Mesothelial cell of epicardium (in vitro differentiated cells): ENCODE data around the gene MYO1D. TPM values are rescaled to one million over a fixed set of nuclear protein-coding genes. Genes with fewer than 3 reads are reported as not detected.
A peak's percentile ranks its signal among the peaks of the same experiment; 100 is the strongest.
"Not testable (repeated sequence)": the region's sequence is repeated elsewhere in the genome, so short reads cannot be mapped to it uniquely, and the experiment has no call there.

Experiments used
- DNase-seq, 2 experiments: peaks; one replicate each; pipeline ENCODE4 v3.0.0; 2021; ENCODE audit warnings: low spot score in 2 of 2; ENCODE audit not compliant: unreplicated experiment in 2 of 2
- H3K27ac Mint-ChIP-seq: 2 replicates; pipeline ENCODE4 v1.8.0; 2021; ENCODE audit warnings: mixed read lengths
- H3K27me3 Mint-ChIP-seq: 2 replicates; pipeline ENCODE4 v1.8.0; 2021; ENCODE audit warnings: low read depth, mixed read lengths
- H3K36me3 Mint-ChIP-seq: 2 replicates; pipeline ENCODE4 v1.8.0; 2021; ENCODE audit warnings: mixed read lengths
- H3K4me1 Mint-ChIP-seq: 2 replicates; pipeline ENCODE4 v1.8.0; 2021; ENCODE audit warnings: mixed read lengths
- H3K4me3 Mint-ChIP-seq: 2 replicates; pipeline ENCODE4 v1.8.0; 2021; ENCODE audit warnings: mild to moderate bottlenecking, moderate library complexity, mixed read lengths
- H3K9me3 Mint-ChIP-seq: 2 replicates; pipeline ENCODE4 v1.8.0; 2021; ENCODE audit warnings: mixed read lengths
- total RNA-seq: library from RNA; stranded (reverse); gene quantifications from 3 replicates; pipeline ENCODE4 v1.2.1, GENCODE V29; 2021
- TF ChIP-seq, protein P1 (sequence below): fragments of 200-600 bp; sonication (generic); IDR thresholded peaks from one replicate; pipeline ENCODE4 v1.5.0; 2021; ENCODE audit warnings: antibody characterized with exemption; ENCODE audit not compliant: unreplicated experiment

MYO1D gene
- total RNA-seq, 1 donor from 2014 or later, result 48.6 TPM

DNA sequence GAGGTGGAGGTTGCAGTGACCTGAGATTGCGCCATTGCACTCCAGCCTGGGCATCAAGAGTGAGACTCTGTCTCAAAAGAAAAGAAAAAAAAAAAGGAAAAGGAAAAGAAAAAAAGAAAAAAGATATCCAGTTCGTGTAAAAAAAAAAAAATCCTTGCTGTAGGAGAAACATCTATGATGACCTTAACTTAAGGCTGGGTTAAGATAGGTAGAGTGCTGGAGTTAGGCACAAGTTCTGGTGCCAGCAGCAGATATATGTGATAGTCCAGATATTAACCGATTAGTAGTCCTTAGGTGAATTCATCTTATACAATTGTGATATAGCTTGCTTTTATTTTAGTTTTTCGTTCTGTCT, 415.4 kb downstream of the MYO1D start:
- peaks cover 2% of the 10 kb centered on the region for H3K4me1 Mint-ChIP-seq
- no peak overlapping the region for H3K4me3 Mint-ChIP-seq
- peak overlapping the region; percentile 11 for H3K27ac Mint-ChIP-seq
- TF ChIP-seq, protein P1, sequence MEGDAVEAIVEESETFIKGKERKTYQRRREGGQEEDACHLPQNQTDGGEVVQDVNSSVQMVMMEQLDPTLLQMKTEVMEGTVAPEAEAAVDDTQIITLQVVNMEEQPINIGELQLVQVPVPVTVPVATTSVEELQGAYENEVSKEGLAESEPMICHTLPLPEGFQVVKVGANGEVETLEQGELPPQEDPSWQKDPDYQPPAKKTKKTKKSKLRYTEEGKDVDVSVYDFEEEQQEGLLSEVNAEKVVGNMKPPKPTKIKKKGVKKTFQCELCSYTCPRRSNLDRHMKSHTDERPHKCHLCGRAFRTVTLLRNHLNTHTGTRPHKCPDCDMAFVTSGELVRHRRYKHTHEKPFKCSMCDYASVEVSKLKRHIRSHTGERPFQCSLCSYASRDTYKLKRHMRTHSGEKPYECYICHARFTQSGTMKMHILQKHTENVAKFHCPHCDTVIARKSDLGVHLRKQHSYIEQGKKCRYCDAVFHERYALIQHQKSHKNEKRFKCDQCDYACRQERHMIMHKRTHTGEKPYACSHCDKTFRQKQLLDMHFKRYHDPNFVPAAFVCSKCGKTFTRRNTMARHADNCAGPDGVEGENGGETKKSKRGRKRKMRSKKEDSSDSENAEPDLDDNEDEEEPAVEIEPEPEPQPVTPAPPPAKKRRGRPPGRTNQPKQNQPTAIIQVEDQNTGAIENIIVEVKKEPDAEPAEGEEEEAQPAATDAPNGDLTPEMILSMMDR, result no peak
- peaks cover 43% of the 10 kb centered on the region for H3K36me3 Mint-ChIP-seq
- no peak for DNase-seq
- H3K27me3 Mint-ChIP-seq, result no peaks in the 10 kb centered on the region
- H3K9me3 Mint-ChIP-seq, result no peaks in the 10 kb centered on the region

DNA sequence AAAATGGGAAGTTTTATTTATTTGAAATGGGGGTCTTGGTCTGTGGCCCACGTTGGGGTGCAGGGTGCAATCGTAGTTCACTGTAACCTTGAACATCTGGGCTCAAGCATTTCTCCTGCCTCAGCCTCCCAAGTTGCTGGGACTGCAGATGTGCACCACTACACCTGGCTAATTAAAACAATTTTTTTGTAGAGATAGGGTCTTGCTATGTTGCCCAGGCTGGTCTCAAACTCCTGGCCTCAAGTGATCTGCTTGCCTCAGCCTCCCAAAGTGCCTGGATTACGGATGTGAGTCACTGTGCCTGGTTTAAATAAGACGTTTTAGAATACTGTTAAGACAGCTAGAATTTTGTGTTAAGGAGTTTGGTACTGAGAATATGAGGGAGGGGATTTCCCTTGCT, 416.9 kb downstream of the MYO1D start:
- Mint-ChIP-seq H3K4me1 (peaks cover 2% of the 10 kb centered on the region), H3K9me3 (no peaks in the 10 kb centered on the region), H3K27me3 (no peaks in the 10 kb centered on the region), H3K36me3 (peaks cover 43% of the 10 kb centered on the region), H3K4me3 (no peak overlapping the region), H3K27ac (no peak overlapping the region)
- TF ChIP-seq, protein P1, result no peak
- no peak for DNase-seq

DNA sequence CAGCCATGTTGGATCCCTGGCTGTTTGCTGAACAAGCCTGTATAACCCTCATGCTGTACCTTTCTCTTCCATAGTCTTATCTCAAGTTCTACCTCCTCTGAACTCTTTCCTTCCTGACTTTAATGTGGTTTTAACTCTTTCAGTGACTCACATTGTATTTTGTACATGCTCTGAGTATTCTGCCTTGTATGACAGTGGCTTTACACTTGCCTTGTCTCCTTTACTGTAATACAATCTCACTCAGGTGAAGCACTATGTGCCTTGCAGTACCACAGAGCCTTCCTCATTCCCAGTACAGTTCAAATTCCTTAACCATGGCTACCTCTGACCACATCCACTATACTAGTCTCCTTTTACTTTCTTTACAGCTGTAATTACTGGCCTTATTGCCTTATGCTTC, 418.6 kb downstream of the MYO1D start:
- Mint-ChIP-seq H3K36me3 (peaks cover 52% of the 10 kb centered on the region), H3K27me3 (no peaks in the 10 kb centered on the region), H3K4me1 (peaks cover 2% of the 10 kb centered on the region), H3K4me3 (no peak overlapping the region), H3K27ac (no peak overlapping the region), H3K9me3 (no peaks in the 10 kb centered on the region)
- TF ChIP-seq, protein P1, result no peak
- DNase-seq, result no peak

DNA sequence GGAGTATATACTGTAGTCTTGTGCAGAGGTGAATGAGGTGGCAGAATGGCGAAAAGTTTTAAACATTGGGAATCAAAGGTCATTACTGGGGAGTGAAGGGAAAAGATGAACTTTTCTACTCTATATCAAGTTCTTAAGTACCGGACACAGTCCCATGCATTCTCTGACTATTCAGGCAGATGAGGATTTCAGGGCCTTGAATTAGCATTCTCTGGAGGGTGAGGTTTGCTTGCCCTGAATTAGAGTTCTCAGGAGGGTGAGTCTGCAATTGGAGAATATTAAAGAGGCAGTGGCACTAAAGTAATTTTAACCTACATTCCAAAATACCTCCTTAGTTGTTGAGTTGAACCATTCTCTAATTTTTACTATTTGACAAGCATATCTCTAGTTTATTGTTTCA, 423.6 kb downstream of the MYO1D start:
- H3K9me3 Mint-ChIP-seq, result no peaks in the 10 kb centered on the region

DNA sequence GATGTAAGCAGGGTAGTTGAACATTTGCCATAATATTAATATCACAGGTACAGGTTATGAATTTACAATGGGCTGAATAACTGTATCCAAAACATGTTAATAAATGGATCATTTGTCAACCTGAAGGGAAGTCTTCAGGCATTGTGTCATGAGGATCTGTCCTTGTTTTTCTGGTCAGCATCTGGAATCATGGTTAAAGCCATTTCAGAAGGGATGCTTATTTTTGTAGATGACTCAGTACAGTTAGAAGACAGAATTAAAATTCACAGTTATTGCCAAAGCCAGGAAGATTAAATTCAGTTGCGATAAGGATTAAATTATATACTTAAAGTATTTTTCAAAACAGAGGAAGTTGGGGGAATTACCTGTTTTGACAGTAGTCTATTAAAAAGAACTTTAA, 424.6 kb downstream of the MYO1D start:
- H3K9me3 Mint-ChIP-seq, result no peaks in the 10 kb centered on the region
- no peaks in the 10 kb centered on the region for H3K4me1 Mint-ChIP-seq
- TF ChIP-seq, protein P1, result no peak
- no peak overlapping the region for H3K4me3 Mint-ChIP-seq
- no peak for DNase-seq
- H3K36me3 Mint-ChIP-seq, result peaks cover 43% of the 10 kb centered on the region
- no peaks in the 10 kb centered on the region for H3K27me3 Mint-ChIP-seq
- no peak overlapping the region for H3K27ac Mint-ChIP-seq

More for the DNA sequence above, 423.6 kb downstream of the MYO1D start:
- Mint-ChIP-seq H3K27me3 (no peaks in the 10 kb centered on the region), H3K4me1 (no peaks in the 10 kb centered on the region), H3K4me3 (no peak overlapping the region), H3K27ac (no peak overlapping the region), H3K36me3 (peaks cover 49% of the 10 kb centered on the region)
- no peak for DNase-seq
- TF ChIP-seq, protein P1, result no peak

DNA sequence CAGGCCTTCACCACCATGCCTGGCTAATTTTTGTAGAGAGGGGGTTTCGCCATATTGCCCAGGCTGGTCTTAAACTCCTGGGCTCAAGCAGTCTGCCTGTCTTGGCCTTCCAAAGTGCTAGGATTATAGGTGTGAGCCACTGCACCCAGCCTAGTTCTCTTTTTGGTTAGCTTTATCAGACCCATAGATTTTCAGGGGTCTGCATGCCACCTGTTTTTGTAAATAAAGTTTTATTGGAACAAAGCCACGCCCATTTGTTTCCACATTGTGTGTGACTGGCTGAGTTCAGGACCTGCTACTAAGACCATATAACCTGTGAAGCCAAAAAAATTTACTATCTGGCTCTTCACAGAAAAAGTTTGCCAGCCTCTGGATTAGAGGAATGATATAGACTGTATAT, 425.0 kb downstream of the MYO1D start:
- no peaks in the 10 kb centered on the region for H3K9me3 Mint-ChIP-seq
- TF ChIP-seq, protein P1, result no peak
- no peak overlapping the region for H3K27ac Mint-ChIP-seq
- no peak overlapping the region for H3K4me3 Mint-ChIP-seq
- peaks cover 3% of the 10 kb centered on the region for H3K4me1 Mint-ChIP-seq
- no peak for DNase-seq
- no peaks in the 10 kb centered on the region for H3K27me3 Mint-ChIP-seq
- peaks cover 39% of the 10 kb centered on the region for H3K36me3 Mint-ChIP-seq

DNA sequence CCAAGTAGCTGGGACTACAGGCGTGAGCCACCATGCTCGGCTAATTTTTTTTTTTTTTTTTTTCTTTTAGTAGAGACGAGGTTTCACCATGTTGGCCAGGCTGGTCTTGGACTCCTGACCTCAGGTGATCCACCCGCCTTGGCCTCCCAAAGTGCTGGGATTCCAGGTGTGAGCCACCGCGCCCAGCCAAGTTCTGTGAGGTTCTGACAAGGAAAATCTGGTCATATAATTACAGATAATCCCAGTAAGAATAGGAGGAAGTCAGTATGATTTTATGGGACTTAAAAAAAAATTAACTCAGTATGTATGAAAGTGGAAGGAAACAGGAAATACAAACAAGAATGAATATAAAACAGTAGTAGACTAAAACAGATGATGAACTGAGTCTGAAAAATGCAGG, 426.5 kb downstream of the MYO1D start:
- not testable (repeated sequence) for H3K9me3 Mint-ChIP-seq, H3K4me3 Mint-ChIP-seq, H3K27ac Mint-ChIP-seq, H3K27me3 Mint-ChIP-seq, DNase-seq
- peaks cover 34% of the 10 kb centered on the region for H3K36me3 Mint-ChIP-seq
- H3K4me1 Mint-ChIP-seq, result peaks cover 18% of the 10 kb centered on the region
